Frontal cortex (tissue), 1 donor: Measurements from ENCODE around the gene WASF1. TPM values are rescaled to one million over a fixed set of nuclear protein-coding genes. Genes with fewer than 3 reads are reported as not detected.

ENCODE experiments used
- total RNA-seq: library from RNA; depleted of rRNA; stranded (reverse); fragments of >200 nt; gene quantifications from one replicate; pipeline ENCODE4 v1.2.3, GENCODE V29; 2014

Gene WASF1
- total RNA-seq, 1 donor from 2014 or later = 63.2 TPM

Other genes with a start within 250 kb of the WASF1 start
- gene GPR6, start 201.4 kb downstream of the WASF1 start, total RNA-seq = 7.3 TPM
- 21.2 TPM for gene CDC40, start 757 bp upstream of the WASF1 start, total RNA-seq
- 2.0 TPM for gene METTL24, start 178.7 kb upstream of the WASF1 start, total RNA-seq
- 0.41 TPM for gene DDO, start 235.9 kb upstream of the WASF1 start, total RNA-seq